ENCODE data around the gene EMP3.
A peak's percentile ranks its signal among the peaks of the same experiment; 100 is the strongest.
"Not testable (repeated sequence)": the region's sequence is repeated elsewhere in the genome, so short reads cannot be mapped to it uniquely, and the experiment has no call there.

Gene EMP3

DNA sequence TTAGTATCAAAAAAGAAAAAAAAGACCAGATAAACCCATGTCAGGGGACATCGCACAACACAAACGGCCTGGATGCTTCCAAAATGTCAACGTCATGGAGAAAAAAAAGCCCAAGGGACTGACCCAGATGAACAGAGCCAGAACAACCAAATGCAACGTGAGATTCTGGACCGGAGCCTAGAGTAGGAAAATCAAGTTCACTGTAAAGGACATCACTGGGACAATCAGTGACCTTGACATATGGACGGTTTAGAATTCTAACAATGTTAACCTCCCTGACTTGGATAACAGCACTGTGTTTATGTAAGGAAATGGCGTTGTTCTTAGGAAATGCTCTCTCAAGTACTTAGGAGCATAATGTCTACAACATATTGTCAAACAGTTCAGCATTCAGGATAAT is 15.1 kb upstream of the EMP3 start:
- Histone ChIP-seq H4K20me1 (no peaks in the 10 kb centered on the region; a peak in 1 of 22 replicates), H3K27me3 (no peaks in the 10 kb centered on the region), H3K9me3 (replicated peaks in 1 of 11) (peaks cover 0 to 10% (median 0%) of the 10 kb centered on the region in 11 experiments; a peak in 6 of 22 replicates), H3K4me2 (peak overlapping the region in 9 of 11 experiments; percentile 74 to 92 (median 84); a peak in 16 of 22 replicates), H3K27ac (peak overlapping the region in 3 of 11 experiments; percentile 56 to 82 (median 77); a peak in 4 of 22 replicates), H3K4me1 (peaks cover 16 to 67% (median 39%) of the 10 kb centered on the region in 10 experiments), H3K9ac (peak overlapping the region in 1 of 11 experiments; percentile 67; a peak in 1 of 22 replicates), H3K4me3 (no peak overlapping the region), H3K36me3 (0 out of 22 replicates have a peak, but pooled peaks cover 0 to 6% (median 0%) of the 10 kb centered on the region in 11 experiments)
- no peak for TF ChIP-seq Cebpa-rat (IDR thresholded peaks at IDR 0.05)

DNA sequence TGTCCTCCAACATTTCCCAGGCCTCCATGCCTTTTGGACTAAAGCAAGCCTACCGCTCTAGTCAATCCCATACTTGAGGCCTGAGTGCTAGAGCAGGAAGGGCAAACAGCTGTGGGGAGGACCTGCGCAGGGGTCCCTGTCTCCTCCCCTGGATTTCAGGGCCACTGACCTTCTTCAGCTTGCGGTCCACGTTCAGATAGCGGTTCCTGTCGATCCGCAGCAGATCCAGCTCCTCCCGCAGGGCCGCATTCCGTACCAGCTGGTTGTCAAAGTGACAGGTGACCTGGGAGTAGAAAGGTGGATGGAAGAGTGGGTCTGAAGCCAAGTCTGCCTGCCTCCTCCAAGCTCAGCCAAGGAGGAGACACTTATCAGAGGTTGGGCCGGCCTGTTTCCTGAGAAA is 14.0 kb upstream of the EMP3 start:
- TF ChIP-seq Cebpa-rat (IDR thresholded peaks at IDR 0.05): no peak
- Histone ChIP-seq H3K4me3 (no peak overlapping the region), H3K4me2 (no peak overlapping the region), H3K9ac (no peak overlapping the region), H3K27ac (no peak overlapping the region), H3K4me1 (peaks cover 16 to 72% (median 49%) of the 10 kb centered on the region in 10 experiments), H3K36me3 (0 out of 22 replicates have a peak, but pooled peaks cover 0 to 6% (median 0%) of the 10 kb centered on the region in 11 experiments), H3K9me3 (replicated peaks in 1 of 11) (peaks cover 0 to 10% (median 0%) of the 10 kb centered on the region in 11 experiments; a peak in 6 of 22 replicates), H4K20me1 (no peaks in the 10 kb centered on the region; a peak in 1 of 22 replicates), H3K27me3 (no peaks in the 10 kb centered on the region)

DNA sequence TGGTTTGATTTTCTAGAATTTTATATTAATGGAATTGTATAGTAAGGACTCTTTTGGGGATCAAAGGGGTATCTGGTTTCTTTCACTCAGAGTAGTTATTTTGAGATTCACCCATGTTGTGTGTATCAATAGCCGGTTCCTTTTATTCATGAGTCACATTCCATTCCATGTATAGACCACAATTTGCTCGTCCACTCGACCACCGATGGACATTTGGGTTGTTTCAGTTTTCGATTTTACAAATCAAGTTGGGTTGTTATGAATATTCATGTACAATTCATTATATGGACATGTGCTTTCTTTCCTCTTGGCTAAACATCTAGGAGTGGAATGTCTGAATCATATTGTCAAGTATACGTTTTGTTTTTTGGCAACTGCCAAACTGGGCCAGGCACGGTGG is 9.6 kb upstream of the EMP3 start:
- no peaks in the 10 kb centered on the region for H3K27me3 ChIP-seq
- peaks cover 16 to 73% (median 61%) of the 10 kb centered on the region in 10 experiments for H3K4me1 ChIP-seq
- no peak overlapping the region for H3K9ac ChIP-seq
- no peak overlapping the region for H3K4me3 ChIP-seq
- peak overlapping the region in 4 of 11 experiments; percentile 89 to 94 (median 94); a peak in 7 of 22 replicates for H3K4me2 ChIP-seq
- H3K27ac ChIP-seq: no peak overlapping the region
- peaks cover 0 to 10% (median 0%) of the 10 kb centered on the region in 11 experiments; a peak in 6 of 22 replicates for H3K9me3 ChIP-seq (replicated peaks in 1 of 11)
- no peak for TF ChIP-seq Cebpa-rat (IDR thresholded peaks at IDR 0.05)
- 0 out of 22 replicates have a peak, but pooled peaks cover 0 to 6% (median 0%) of the 10 kb centered on the region in 11 experiments for H3K36me3 ChIP-seq
- no peaks in the 10 kb centered on the region for H4K20me1 ChIP-seq

DNA sequence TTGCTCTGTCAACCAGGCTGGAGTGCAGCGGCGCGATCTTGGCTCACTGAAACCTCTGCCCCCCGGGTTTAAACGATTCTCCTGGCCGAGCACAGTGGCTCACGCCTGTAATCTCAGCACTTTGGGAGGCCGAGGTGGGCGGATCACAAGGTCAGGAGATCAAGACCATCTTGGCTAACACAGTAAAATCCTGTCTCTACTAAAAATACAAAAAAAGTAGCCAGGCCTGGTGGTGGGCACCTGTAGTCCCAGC is 7.7 kb upstream of the EMP3 start:
- peaks cover 26 to 77% (median 70%) of the 10 kb centered on the region in 10 experiments for H3K4me1 ChIP-seq
- not testable (repeated sequence) for H3K36me3 ChIP-seq; H3K9me3 ChIP-seq (replicated peaks in 1 of 11); H3K4me3 ChIP-seq; H3K27me3 ChIP-seq; H4K20me1 ChIP-seq
- peak overlapping the region; percentile 8 to 97 (median 65) for H3K4me2 ChIP-seq
- peak overlapping the region in 9 of 11 experiments; percentile 10 to 65 (median 39); a peak in 12 of 22 replicates for H3K9ac ChIP-seq
- peak overlapping the region in 6 of 11 experiments; percentile 21 to 65 (median 50); a peak in 11 of 22 replicates for H3K27ac ChIP-seq

DNA sequence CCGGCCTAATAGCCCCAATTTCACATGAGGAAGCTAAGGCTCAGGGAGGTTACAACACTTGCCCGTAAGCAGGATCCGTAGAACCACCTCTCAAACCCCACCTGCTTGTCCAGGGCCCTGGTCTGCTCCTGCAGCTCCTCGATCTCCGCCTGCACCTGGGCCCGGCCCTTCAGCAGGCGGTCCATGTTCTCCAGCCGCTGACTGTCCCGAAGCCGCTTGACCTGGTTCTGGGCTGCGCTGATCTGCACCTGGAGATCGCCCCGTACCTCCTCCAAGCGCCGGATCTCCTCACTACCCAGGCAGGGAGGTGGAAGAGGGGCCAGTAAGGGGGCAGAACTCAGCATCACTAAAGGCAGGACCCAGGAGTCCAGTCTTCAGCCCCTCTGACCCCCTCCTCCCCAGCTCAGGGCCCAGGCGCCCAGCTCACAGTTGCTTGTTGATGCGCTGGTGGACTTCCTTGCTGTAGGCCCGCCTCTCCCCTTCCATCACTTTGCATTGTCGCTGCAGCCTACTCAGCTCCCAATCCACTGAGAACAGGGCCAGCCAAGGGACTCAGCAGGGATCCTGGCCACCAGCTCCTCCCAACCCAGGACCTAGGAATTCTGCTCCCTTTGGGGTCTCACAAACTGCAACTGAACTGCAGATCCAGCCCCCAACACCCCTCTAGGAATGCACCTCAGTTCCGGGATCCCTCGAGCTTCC is 6.9 kb upstream of the EMP3 start:
- Histone ChIP-seq H3K9ac (peak overlapping the region in 3 of 11 experiments; percentile 21 to 62 (median 60); a peak in 3 of 22 replicates), H3K9me3 (replicated peaks in 1 of 11) (no peaks in the 10 kb centered on the region), H4K20me1 (no peaks in the 10 kb centered on the region), H3K4me1 (peaks cover 34 to 85% (median 78%) of the 10 kb centered on the region in 10 experiments), H3K27ac (peak overlapping the region in 6 of 11 experiments; percentile 21 to 65 (median 50); a peak in 8 of 22 replicates), H3K4me2 (peak overlapping the region in 9 of 11 experiments; percentile 31 to 97 (median 89); a peak in 16 of 22 replicates), H3K4me3 (no peak overlapping the region), H3K36me3 (no peaks in the 10 kb centered on the region), H3K27me3 (no peaks in the 10 kb centered on the region)
- no peak for TF ChIP-seq Cebpa-rat (IDR thresholded peaks at IDR 0.05)

DNA sequence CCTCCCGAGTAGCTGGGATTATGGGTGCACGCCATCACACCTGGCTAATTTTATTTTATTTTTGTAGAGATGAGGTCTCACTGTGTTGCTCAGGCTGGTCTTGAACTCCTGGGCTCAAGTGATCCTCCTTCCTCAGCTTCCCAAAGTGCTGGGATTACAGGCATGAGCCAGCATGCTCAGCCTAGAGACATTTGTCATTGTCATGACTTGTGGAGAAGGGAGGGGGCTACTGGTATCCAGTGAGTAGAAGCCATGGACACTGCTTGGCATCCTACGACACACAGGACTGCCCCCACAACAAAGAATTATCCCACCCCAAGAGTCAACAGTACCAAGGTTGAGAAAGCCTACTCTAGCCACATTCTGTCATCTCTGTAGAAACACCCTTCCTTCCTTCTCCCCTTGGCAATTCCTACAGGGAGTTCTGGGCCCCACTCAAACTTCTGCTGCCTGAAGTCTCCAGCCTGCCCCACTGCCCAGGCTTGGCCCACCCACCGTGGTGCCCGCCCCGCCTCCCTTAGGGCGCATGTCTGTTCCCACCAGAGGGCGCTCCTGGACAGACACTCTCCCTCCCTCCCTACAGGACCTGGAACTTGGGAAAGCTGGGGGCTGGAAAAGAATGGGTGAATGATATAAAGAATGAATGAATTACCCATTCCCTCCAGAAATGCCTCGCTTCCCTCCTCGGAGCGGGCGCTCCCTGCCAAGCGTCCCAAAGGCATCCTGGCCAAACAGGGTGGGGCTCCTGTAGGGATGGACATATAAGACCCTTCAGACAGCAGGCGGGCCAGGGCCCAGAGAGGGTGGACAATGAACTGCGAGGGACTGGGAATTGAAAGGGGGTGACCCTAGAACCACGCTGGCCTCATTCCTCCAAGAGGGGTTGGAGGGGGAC is 5.5 kb upstream of the EMP3 start:
- Histone ChIP-seq H3K9me3 (replicated peaks in 1 of 11) (no peaks in the 10 kb centered on the region), H3K27ac (peak overlapping the region in 10 of 11 experiments; percentile 26 to 100 (median 99); a peak in 17 of 22 replicates), H4K20me1 (no peaks in the 10 kb centered on the region), H3K36me3 (no peaks in the 10 kb centered on the region), H3K4me2 (peak overlapping the region; percentile 89 to 100 (median 94)), H3K27me3 (no peaks in the 10 kb centered on the region), H3K9ac (peak overlapping the region in 9 of 11 experiments; percentile 38 to 98 (median 96); a peak in 14 of 22 replicates), H3K4me3 (peak overlapping the region in 1 of 10 experiments; percentile 70; a peak in 2 of 20 replicates), H3K4me1 (peaks cover 48 to 91% (median 88%) of the 10 kb centered on the region in 10 experiments)
- TF ChIP-seq Cebpa-rat (IDR thresholded peaks at IDR 0.05): no peak

DNA sequence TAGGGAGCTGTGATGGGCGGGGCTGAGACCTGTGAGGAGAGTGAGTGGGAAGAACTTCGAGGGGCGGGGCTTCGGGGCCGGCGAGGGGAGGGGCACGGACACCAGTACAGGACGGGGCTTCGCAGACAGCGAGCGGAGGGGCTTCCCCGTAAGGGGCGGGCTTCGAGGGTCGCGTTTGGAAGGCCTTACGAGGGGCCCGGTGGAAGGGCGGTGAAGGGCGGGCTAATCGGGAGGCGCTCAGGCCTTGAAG is 4.1 kb upstream of the EMP3 start:
- Histone ChIP-seq H3K4me3 (peak overlapping the region; percentile 61 to 75 (median 68)), H3K27me3 (no peaks in the 10 kb centered on the region), H3K4me1 (peaks cover 53 to 90% (median 82%) of the 10 kb centered on the region in 10 experiments), H4K20me1 (peaks cover 0 to 4% (median 0%) of the 10 kb centered on the region in 11 experiments; a peak in 4 of 22 replicates), H3K9me3 (replicated peaks in 1 of 11) (no peaks in the 10 kb centered on the region), H3K9ac (peak overlapping the region; percentile 93 to 98 (median 96)), H3K36me3 (no peaks in the 10 kb centered on the region), H3K27ac (peak overlapping the region; percentile 94 to 100 (median 99)), H3K4me2 (peak overlapping the region; percentile 89 to 100 (median 94))
- TF ChIP-seq Cebpa-rat (IDR thresholded peaks at IDR 0.05): no peak

DNA sequence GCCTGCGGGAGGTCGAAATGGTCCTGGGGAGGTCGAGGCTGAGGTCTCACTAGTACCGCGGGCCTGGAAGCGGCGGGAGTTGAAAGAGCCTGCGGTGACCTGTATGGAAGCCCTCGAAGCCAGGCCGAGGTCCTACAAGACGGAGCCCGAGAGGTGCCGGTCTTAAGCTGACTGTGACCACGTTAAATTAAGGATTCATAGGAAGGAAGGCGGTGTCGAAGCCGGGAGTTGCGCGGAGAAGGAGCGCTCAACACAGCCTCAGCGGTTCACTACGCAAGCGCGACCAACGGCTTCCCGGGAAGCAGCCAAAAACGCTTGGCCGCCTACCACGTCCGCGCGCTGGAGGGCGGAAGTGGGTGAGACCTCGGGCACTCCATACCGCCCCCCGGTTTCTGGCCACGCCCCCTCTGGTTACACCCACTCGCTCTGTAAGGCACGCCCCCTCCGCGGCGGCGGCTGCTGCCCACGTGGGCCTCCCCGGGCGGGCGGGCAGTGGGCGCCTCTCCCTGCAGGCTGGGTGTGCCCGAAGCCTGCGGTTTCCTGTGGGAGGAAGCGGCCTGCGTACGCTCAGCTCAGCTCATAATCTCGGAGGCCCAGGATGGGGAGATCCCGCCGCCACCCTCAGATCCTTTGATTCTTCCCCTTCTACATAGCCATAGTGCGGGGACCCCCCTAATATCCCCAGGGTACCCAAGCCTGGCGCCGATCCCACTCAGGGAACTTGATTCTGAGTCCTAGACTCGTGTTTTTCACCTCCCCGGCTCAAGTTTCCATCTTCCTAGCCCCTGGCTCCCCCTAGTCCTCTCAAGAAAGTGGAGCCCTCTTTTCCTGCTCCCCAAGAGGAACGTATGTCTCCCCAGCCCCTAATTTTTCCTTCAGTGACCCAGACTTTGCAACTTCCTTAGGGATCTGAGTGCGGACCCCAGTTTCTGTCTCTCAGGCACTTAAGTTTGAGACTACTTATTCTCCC is 3.4 kb upstream of the EMP3 start:
- Histone ChIP-seq H3K36me3 (peaks cover 0 to 3% (median 0%) of the 10 kb centered on the region in 11 experiments; a peak in 5 of 22 replicates), H3K27me3 (no peaks in the 10 kb centered on the region), H3K4me2 (peak overlapping the region; percentile 93 to 100 (median 98)), H3K4me1 (peaks cover 59 to 90% (median 82%) of the 10 kb centered on the region in 10 experiments), H3K9ac (peak overlapping the region; percentile 93 to 98 (median 96)), H4K20me1 (peaks cover 0 to 10% (median 3%) of the 10 kb centered on the region in 11 experiments; a peak in 6 of 22 replicates), H3K27ac (peak overlapping the region; percentile 94 to 100 (median 99)), H3K9me3 (replicated peaks in 1 of 11) (no peaks in the 10 kb centered on the region; a peak in 2 of 22 replicates), H3K4me3 (peak overlapping the region; percentile 61 to 75 (median 68))
- no peak for TF ChIP-seq Cebpa-rat (IDR thresholded peaks at IDR 0.05)

Data from BLaER1 treated with 17β-estradiol and CSF1 and Interleukin-3, amounts not matched to agents 10 nM and 100 nM (cell line).